ENCODE measurements around the gene ZCCHC12.
"Not testable (repeated sequence)": the region's sequence is repeated elsewhere in the genome, so short reads cannot be mapped to it uniquely, and the experiment has no call there.

ZCCHC12 gene

GRCh38 chrX:118823263-118824172 is at the start of gene ZCCHC12:
ZCCHC12 (plus strand) TSS chrX:118823824; CDS start chrX:118825245, 1,421 bp downstream.
- H3K36me3 ChIP-seq (ENCODE audit: control insufficient read depth, insufficient read depth, low read length): no peaks in the 10 kb centered on the region
- H3K9me3 ChIP-seq (ENCODE audit: control insufficient read depth, insufficient read depth, low read depth, low read length): 0 out of 2 replicates have a peak, but pooled peaks cover 4% of the 10 kb centered on the region
- peaks cover 82% of the 10 kb centered on the region for H3K27me3 ChIP-seq (ENCODE audit: control insufficient read depth, insufficient read depth, low read length)
- peak within 1 kb of the TSS; percentile 25 for H3K9ac ChIP-seq (ENCODE audit: low read length)
- peaks cover 34% of the 10 kb centered on the region; the same call in 1 of the 2 replicates for H3K4me1 ChIP-seq (ENCODE audit: control insufficient read depth, insufficient read depth, low read length)
- peak within 1 kb of the TSS; percentile 57 for H3K4me3 ChIP-seq (ENCODE audit: low read depth, low read length)
- no peak within 1 kb of the TSS for H3K27ac ChIP-seq (ENCODE audit: low read depth, low read length)

DNA sequence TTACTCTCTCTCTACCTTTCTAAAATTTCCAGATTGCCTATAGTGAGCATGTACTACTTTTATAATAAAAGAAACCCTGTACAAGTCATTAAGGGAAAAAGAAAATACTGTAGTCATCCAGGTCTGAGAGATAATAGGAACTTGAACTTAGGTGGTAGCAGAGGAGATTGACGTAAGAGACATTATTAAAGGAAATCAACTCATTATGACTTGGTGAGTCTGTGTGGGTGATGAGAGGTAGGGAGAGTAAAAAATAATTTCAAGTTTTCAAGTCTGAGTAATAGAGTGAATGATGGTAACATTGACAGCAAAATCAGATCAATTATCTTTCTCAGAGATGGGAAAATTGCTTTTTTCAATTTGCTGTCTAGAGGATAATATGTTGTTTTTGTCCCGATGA is 44.0 kb upstream of the ZCCHC12 start:
- Histone ChIP-seq H3K4me1 (ENCODE audit: control insufficient read depth, insufficient read depth, low read length) (no peaks in the 10 kb centered on the region), H3K9ac (ENCODE audit: low read length) (no peak overlapping the region), H3K27me3 (ENCODE audit: control insufficient read depth, insufficient read depth, low read length) (no peaks in the 10 kb centered on the region), H3K27ac (ENCODE audit: low read depth, low read length) (no peak overlapping the region), H3K36me3 (ENCODE audit: control insufficient read depth, insufficient read depth, low read length) (no peaks in the 10 kb centered on the region), H3K4me3 (ENCODE audit: low read depth, low read length) (no peak overlapping the region), H3K9me3 (ENCODE audit: control insufficient read depth, insufficient read depth, low read depth, low read length) (no peaks in the 10 kb centered on the region)

DNA sequence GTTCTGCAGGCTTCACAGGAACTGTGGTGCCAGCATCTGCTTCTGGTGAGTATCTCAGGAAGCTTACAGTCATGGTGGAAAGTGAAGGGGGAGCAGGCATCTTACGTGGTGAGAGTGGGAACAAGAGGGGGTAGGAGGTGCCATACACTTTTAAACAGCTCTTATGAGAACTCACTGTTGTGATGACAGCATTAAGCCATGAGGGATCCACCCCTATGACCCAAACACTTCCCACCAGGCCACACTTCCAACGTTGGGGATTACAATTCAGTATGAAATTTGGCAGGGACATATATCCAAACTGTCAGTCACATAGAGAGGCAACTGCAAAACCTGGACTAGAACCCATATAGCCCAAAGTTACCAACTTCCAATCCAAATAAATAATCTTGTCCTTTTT is 43.1 kb upstream of the ZCCHC12 start:
- Histone ChIP-seq H3K9ac (ENCODE audit: low read length) (no peak overlapping the region), H3K4me1 (ENCODE audit: control insufficient read depth, insufficient read depth, low read length) (no peaks in the 10 kb centered on the region), H3K4me3 (ENCODE audit: low read depth, low read length) (no peak overlapping the region), H3K27ac (ENCODE audit: low read depth, low read length) (no peak overlapping the region), H3K36me3 (ENCODE audit: control insufficient read depth, insufficient read depth, low read length) (no peaks in the 10 kb centered on the region), H3K27me3 (ENCODE audit: control insufficient read depth, insufficient read depth, low read length) (no peaks in the 10 kb centered on the region), H3K9me3 (ENCODE audit: control insufficient read depth, insufficient read depth, low read depth, low read length) (no peaks in the 10 kb centered on the region)

GRCh38 chrX:118780911-118781310 is 42.7 kb upstream of the ZCCHC12 start:
- Histone ChIP-seq H3K9ac (ENCODE audit: low read length) (no peak overlapping the region), H3K9me3 (ENCODE audit: control insufficient read depth, insufficient read depth, low read depth, low read length) (no peaks in the 10 kb centered on the region), H3K27ac (ENCODE audit: low read depth, low read length) (no peak overlapping the region), H3K27me3 (ENCODE audit: control insufficient read depth, insufficient read depth, low read length) (no peaks in the 10 kb centered on the region), H3K36me3 (ENCODE audit: control insufficient read depth, insufficient read depth, low read length) (no peaks in the 10 kb centered on the region), H3K4me1 (ENCODE audit: control insufficient read depth, insufficient read depth, low read length) (no peaks in the 10 kb centered on the region), H3K4me3 (ENCODE audit: low read depth, low read length) (no peak overlapping the region)

GRCh38 chrX:118795528-118796280 is 27.9 kb upstream of the ZCCHC12 start:
- Histone ChIP-seq H3K4me1 (ENCODE audit: control insufficient read depth, insufficient read depth, low read length) (peaks cover 12% of the 10 kb centered on the region), H3K36me3 (ENCODE audit: control insufficient read depth, insufficient read depth, low read length) (no peaks in the 10 kb centered on the region), H3K27ac (ENCODE audit: low read depth, low read length) (no peak overlapping the region), H3K9ac (ENCODE audit: low read length) (no peak overlapping the region), H3K27me3 (ENCODE audit: control insufficient read depth, insufficient read depth, low read length) (no peaks in the 10 kb centered on the region), H3K4me3 (ENCODE audit: low read depth, low read length) (no peak overlapping the region), H3K9me3 (ENCODE audit: control insufficient read depth, insufficient read depth, low read depth, low read length) (no peaks in the 10 kb centered on the region)

GRCh38 chrX:118802857-118803256 is 20.8 kb upstream of the ZCCHC12 start:
- no peak overlapping the region for H3K4me3 ChIP-seq (ENCODE audit: low read depth, low read length)
- peaks cover 6% of the 10 kb centered on the region for H3K9me3 ChIP-seq (ENCODE audit: control insufficient read depth, insufficient read depth, low read depth, low read length)

DNA sequence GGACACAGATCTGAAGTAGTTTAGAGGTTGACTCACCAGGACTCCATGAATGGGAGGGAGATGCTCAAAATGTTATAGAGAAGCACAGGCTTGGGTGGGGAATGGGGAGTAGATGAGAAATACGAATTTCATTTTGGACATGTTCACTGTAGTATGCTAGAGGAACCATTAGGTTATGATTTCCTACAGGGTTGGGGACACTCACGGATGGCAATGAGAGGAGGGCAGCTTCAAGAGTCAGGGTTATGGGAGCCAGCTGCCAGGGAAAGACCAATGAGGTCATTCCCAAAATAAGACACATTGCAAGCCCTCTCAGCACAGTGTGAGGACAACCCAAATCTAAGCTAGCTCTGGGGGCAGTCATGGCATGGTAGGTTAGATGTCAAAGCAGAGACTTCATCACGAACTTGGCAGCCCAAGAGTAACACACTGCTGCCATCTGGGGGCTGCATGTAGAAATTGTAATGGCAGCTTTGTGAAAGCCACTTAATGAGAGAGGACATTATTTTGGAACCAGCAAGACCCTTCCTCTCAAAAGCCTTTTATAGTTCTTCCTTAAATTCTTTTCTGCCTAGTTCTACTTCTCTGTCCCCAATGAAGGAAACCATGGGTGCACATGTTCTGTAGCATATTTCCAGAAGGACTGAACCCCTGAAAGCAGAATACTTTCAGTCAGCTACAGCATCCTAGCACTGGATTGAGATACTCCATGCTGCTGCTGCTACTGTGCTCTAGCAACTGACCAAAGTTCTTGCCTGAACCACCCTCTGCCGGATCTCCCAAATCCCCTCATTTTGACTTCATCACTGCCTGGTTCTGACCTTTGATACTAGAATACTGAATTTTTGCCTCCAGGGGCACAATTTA is 16.2 kb upstream of the ZCCHC12 start:
- H3K4me1 ChIP-seq (ENCODE audit: control insufficient read depth, insufficient read depth, low read length): no peaks in the 10 kb centered on the region
- H3K36me3 ChIP-seq (ENCODE audit: control insufficient read depth, insufficient read depth, low read length): no peaks in the 10 kb centered on the region
- no peak overlapping the region for H3K27ac ChIP-seq (ENCODE audit: low read depth, low read length)
- peaks cover 6% of the 10 kb centered on the region for H3K27me3 ChIP-seq (ENCODE audit: control insufficient read depth, insufficient read depth, low read length)
- no peak overlapping the region for H3K9ac ChIP-seq (ENCODE audit: low read length)
- no peak overlapping the region for H3K4me3 ChIP-seq (ENCODE audit: low read depth, low read length)
- peaks cover 6% of the 10 kb centered on the region for H3K9me3 ChIP-seq (ENCODE audit: control insufficient read depth, insufficient read depth, low read depth, low read length)

More at GRCh38 chrX:118802857-118803256, 20.8 kb upstream of the ZCCHC12 start:
- Histone ChIP-seq H3K27ac (ENCODE audit: low read depth, low read length) (no peak overlapping the region), H3K36me3 (ENCODE audit: control insufficient read depth, insufficient read depth, low read length) (no peaks in the 10 kb centered on the region), H3K4me1 (ENCODE audit: control insufficient read depth, insufficient read depth, low read length) (no peaks in the 10 kb centered on the region), H3K27me3 (ENCODE audit: control insufficient read depth, insufficient read depth, low read length) (no peaks in the 10 kb centered on the region), H3K9ac (ENCODE audit: low read length) (no peak overlapping the region)

- H3K4me3 ChIP-seq (ENCODE audit: low read depth, low read length); H3K9me3 ChIP-seq (ENCODE audit: control insufficient read depth, insufficient read depth, low read depth, low read length); H3K27ac ChIP-seq (ENCODE audit: low read depth, low read length); H3K9ac ChIP-seq (ENCODE audit: low read length); H3K4me1 ChIP-seq (ENCODE audit: control insufficient read depth, insufficient read depth, low read length); H3K36me3 ChIP-seq (ENCODE audit: control insufficient read depth, insufficient read depth, low read length): not testable (repeated sequence)
- peaks cover 20% of the 10 kb centered on the region for H3K27me3 ChIP-seq (ENCODE audit: control insufficient read depth, insufficient read depth, low read length)
Measured at GRCh38 chrX:118817257-118817656, 6.4 kb upstream of the ZCCHC12 start.

DNA sequence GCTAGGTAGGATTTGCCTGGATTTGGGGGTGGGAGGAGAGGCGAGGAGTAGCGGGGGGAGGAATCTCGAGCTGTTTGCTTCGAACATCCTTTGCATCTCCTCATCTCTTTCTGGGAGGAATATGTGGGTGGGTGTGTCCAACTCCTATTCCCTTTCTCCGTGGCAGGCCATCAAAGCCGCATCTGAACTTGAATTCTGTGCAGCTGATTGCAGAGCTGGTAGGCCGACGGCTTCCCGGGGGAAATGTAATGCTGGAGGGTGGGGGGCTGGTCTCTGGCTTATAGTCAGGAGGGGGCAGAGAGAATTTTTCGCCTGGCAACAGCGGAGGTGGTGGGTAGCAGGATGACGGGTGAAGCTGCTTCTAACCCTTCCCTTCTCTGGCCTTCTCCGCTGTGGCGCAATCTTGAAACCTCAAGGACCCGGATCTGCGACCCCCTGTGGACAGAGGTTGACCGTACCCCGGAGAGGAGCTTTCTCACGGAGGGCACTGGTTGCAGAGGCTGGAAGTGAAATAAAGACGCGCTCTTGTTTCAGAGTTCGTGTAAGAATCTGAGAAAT is 628 bp downstream of the ZCCHC12 start:
- H3K27ac ChIP-seq (ENCODE audit: low read depth, low read length): no peak overlapping the region
- peak overlapping the region; percentile 57 for H3K4me3 ChIP-seq (ENCODE audit: low read depth, low read length)
- no peaks in the 10 kb centered on the region for H3K36me3 ChIP-seq (ENCODE audit: control insufficient read depth, insufficient read depth, low read length)
- H3K9ac ChIP-seq (ENCODE audit: low read length): peak overlapping the region; percentile 25
- 0 out of 2 replicates have a peak, but pooled peaks cover 4% of the 10 kb centered on the region for H3K9me3 ChIP-seq (ENCODE audit: control insufficient read depth, insufficient read depth, low read depth, low read length)
- H3K4me1 ChIP-seq (ENCODE audit: control insufficient read depth, insufficient read depth, low read length): peaks cover 34% of the 10 kb centered on the region; the same call in 1 of the 2 replicates
- H3K27me3 ChIP-seq (ENCODE audit: control insufficient read depth, insufficient read depth, low read length): peaks cover 89% of the 10 kb centered on the region

- no peak overlapping the region for H3K27ac ChIP-seq (ENCODE audit: low read depth, low read length)
- no peak overlapping the region for H3K9ac ChIP-seq (ENCODE audit: low read length)
- peaks cover 34% of the 10 kb centered on the region; the same call in 1 of the 2 replicates for H3K4me1 ChIP-seq (ENCODE audit: control insufficient read depth, insufficient read depth, low read length)
- no peaks in the 10 kb centered on the region for H3K36me3 ChIP-seq (ENCODE audit: control insufficient read depth, insufficient read depth, low read length)
- H3K4me3 ChIP-seq (ENCODE audit: low read depth, low read length): no peak overlapping the region; the same call in 1 of the 2 replicates
- peaks cover 97% of the 10 kb centered on the region for H3K27me3 ChIP-seq (ENCODE audit: control insufficient read depth, insufficient read depth, low read length)
- H3K9me3 ChIP-seq (ENCODE audit: control insufficient read depth, insufficient read depth, low read depth, low read length): 0 out of 2 replicates have a peak, but pooled peaks cover 4% of the 10 kb centered on the region
Measured at GRCh38 chrX:118825227-118825626, 1.6 kb downstream of the ZCCHC12 start.
